NCI-H2196 treated with DMSO at 0.1 percent for 48 hours (cell line): ENCODE data around the gene PLPPR3.

Source experiments
- DNase-seq: peaks from one replicate; lab custom pipeline; 2025; ENCODE audit not compliant: unreplicated experiment; lab: John Stamatoyannopoulos, UW

The PLPPR3 gene, protein sequence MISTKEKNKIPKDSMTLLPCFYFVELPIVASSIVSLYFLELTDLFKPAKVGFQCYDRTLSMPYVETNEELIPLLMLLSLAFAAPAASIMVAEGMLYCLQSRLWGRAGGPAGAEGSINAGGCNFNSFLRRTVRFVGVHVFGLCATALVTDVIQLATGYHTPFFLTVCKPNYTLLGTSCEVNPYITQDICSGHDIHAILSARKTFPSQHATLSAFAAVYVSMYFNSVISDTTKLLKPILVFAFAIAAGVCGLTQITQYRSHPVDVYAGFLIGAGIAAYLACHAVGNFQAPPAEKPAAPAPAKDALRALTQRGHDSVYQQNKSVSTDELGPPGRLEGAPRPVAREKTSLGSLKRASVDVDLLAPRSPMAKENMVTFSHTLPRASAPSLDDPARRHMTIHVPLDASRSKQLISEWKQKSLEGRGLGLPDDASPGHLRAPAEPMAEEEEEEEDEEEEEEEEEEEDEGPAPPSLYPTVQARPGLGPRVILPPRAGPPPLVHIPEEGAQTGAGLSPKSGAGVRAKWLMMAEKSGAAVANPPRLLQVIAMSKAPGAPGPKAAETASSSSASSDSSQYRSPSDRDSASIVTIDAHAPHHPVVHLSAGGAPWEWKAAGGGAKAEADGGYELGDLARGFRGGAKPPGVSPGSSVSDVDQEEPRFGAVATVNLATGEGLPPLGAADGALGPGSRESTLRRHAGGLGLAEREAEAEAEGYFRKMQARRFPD

DNA sequence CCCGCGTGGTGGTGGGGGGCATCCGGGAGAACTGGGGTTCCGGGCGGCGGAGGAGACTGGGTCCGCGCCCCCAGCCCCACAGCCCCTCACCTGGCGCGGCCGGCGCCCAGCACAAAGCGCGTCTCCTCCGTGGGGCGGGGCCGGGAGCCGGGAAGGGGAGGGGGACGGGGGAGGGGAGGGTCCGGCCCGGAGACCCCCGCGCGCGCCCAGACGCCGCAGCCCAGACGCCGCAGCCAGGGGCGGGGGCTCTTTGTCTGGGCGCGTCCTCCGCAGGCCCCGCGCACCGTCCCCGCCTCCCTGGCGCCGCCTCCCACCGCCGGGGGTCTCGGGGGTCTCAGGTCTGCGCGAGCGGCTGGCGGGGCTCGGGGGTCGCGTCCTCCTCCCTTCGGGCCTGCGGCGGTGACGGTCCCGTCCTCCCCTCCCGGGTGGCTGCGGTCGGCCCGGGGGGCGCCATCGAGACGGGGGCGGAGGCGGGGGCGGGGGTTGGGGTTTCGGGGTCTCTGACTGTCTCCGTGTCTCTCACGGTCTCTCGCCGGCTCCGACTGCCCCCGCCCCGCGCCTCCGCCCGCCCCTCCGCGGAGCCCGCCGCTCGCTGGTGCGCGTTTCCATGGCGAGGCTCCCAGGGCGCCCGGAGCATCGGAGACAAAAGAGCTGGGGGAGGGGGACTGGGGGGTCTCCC lies at the start of gene PLPPR3:
Gene PLPPR3 (minus strand): TSS at position 131 of the 679 bp plus-strand sequence. CDS start 396 bp downstream, outside the sequence.
- DNase-seq = no peak

DNA sequence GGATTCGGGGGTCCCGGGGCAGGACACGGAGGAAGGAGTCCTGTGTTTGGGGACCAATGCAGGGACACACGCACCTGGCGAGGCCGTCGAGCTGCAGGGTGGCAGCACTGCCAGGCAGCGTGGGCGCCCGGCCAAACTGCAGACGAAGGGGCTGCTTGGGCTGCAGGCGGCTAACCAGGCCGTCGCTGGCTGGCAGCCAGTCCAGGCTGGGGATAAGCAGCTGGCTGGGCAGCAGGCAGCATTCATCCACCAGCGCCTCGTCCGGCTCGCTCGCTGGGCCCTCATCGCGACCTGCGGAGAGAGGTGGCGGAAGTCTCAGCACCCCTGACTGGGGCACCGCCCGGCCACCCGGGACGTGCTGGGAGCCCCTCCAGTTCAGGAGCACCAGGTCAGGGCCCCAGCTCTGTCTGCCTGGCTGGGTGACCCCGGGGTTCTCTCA lies 49.2 kb upstream of the PLPPR3 start:
- DNase-seq = peak; percentile 71

DNA sequence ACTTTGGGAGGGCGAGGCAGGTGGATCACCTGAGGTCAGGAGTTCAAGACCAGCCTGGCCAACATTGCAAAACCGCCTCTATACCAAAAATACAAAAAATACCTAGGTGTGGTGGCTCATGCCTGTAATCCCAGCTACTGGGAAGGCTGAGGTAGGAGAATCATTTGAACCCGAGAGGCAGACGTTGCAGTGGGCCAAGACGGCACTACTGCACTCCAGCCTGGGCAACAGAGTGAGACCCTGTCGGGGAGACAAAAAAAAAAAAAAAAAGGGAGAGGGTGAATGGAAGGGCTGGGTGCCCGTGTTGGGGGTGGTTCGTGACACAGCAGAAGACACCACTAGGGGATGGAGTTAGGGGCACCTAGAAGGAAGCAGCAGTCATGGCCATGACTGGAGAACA lies 48.6 kb upstream of the PLPPR3 start:
- DNase-seq = no peak

DNA sequence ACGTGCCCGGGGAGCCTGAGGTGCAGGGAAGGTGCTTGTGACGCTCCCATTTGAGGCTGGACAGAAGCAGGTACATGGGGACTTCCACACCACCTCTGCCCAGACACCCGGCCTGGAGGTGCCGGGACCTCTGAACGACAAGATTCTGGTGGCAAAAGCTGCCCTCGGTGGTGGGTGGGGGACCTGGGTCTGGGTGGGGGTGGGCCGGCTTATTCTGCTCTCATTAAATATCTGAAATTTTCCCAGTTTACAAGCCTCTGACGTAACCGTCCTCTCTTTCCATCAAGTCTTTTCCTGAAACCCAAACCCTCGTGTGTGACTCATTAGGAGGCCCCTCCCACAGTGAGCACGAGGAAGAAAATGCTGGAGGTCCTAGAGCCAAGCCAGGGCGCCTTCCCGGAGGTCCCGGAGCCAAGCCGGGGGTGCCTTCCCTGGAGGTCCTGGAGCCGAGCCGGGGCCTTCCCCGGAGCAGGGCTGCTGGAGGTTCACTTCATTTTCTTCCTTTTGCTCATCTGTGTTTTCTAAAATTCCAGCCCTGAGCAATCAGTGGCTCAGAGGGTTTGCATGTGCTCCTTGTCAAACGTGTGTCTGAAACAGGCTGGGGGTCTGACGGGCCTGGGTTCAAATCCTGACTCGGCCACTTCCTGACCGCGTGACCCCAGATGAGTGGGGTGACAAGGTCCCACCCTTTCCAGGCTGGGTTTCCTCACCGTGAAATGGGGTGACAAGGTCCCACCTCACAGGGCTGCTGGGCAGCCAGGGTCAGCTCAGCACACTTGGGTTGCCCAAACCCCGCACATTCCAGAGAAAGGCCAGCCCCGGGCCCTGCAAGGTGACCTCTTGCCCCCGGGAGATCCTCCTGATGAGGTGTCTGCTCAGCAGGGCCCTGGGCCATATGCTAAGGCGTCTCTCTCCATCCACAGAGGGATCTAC lies 47.8 kb upstream of the PLPPR3 start:
- DNase-seq = no peak

DNA sequence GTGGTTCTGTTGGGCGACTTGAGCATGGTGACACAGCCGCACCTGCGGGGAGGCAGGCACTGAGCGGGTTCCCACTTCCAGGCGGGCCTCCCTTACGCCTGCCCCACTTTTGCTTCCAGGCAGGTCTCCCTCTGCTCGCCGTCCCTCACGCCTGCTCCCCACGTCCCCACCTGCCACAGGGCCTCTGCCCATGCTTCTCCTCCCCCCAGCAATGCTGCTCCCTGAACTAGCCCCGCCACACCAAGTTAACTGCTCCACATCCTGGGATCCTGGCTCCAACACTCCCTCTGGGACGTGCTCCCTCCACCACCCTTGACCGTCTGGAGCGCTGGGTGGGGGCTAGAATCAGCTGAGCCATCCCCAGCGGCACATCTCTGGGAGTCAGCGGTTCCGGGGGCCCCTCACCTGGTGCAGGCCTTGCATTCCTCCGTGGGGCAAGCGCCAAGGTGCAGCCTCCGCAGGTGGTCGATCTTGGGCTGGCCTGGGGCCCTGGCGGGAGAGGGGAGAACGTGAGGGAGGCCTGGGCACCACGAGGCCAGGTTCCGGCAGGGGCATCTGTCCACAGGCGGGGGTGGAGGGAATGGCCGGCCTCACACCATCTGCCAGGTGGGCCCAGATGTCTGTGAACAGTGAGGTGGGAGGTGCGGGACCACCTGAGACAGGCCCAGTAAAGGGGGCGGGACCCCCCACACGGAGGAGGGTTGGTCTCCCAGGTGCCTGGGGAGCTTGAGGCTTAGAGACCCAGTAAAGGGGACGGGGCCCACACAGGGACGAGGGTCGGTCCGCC lies 46.9 kb upstream of the PLPPR3 start:
- no peak for DNase-seq

DNA sequence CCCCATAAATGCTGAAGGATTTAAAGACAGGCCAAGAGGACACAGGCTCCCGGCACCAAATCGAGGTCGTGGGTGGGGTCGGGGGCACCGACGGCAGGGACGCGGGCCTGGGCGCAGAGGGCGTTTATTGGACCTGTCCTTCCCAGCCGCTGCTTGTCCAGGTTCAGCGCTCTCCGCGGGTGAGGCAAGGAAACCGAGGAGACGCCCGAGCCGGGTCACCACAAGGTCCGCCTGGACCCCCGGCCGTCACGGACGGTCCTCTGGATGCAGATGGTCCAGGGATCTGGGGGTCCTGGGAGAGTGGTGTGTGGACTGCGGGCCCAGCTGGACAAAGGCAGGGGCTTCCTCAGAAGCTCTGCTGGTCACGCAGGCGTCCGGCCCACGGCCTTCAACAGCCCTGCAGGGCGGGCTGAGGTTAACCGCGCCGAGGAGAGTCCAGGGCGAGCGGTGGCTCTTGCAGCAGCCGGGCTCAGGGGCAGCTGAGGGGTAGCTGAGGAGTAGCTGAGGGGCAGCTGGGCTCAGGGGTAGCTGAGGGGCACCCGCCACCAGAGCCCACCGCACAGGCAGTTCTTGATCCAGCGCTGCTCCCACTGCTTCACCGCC lies 46.2 kb upstream of the PLPPR3 start:
- DNase-seq = no peak

DNA sequence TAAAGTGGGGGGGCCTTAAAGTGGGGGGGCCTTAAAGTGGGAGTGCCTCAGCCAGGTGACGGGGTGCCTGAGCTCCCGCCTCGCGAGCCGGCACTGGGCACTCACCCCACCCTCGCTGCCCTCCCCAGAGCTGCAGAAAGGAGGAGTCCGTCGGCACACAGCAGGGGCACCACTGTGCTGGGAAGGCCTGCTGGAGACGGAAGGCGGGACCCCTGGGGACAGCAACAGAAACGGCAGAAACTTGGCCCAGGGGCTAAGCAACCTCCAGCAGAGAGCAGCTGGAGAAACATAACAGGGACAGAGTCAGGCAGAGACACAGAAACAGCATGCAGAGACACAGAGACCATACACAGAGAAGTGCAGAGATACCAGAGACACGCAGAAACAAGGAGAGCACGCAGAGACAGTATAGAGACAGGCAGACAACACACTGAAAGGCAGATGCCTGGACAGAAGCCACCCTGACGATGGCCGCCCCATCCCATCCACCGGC lies 45.6 kb upstream of the PLPPR3 start:
- no peak for DNase-seq

DNA sequence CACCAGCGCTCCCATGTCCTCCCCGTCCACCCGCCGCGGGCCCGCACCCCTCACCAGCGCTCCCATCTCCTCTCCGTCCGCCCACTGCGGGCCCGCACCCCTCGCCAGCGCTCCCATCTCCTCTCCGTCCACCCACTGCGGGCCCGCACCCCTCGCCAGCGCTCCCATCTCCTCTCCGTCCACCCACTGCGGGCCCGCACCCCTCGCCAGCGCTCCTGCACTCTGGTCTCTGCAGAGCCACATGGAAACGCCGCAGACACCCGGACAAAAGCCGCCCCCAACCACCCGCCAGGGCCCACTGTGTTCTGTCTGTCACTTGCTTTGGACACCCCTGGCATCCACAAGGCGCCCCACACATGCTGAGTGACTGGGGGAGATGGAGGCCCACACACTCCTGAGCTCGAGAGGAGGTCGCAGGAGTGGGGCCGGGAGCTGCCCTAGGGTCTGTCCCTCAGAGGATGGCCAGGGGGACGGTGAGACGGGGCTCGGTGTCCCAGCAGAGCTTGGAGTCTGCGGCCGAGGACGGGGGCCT lies 45.1 kb upstream of the PLPPR3 start:
- no peak for DNase-seq

DNA sequence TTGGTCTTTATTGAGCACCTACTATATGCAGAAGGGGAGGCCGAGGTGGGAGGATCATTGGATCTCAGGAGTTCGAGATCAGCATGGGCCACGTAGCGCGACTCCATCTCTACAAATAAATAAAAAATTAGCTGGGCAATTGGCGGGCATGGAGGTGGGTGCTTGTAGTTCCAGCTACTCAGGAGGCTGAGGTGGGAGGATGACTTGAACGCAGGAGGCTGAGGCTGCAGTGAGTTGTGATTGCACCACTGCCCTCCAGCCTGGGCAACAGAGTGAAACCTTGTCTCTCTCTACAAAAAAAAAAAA lies 41.5 kb upstream of the PLPPR3 start:
- DNase-seq = no peak

DNA sequence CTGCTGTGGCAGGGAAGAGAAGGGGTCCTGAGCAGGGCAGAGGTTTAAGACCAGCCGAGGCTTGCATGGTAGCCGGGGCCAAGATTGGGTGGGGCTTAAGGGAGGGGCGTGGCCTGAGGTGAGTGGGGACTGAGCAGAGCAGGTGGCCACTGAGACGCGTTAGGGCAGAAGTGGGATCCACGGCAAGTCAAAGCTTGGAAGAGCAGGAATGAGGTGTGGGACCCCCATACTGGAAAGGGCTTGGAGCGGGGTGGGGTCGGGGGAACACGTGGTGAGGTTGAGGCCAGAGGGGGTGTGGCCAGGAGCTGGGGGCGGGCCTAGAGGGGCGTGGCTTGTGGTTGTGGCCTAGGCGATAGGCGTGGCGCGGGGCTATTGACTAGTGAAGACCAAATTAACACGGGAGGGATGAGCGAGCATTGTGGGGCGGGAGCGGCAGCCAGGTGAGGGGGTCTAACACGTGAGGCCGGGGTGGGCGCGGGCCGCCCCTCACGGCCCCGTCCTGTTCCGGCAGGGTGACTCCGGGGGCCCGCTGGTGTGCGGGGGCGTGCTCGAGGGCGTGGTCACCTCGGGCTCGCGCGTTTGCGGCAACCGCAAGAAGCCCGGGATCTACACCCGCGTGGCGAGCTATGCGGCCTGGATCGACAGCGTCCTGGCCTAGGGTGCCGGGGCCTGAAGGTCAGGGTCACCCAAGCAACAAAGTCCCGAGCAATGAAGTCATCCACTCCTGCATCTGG lies 41.0 kb upstream of the PLPPR3 start:
- no peak for DNase-seq

DNA sequence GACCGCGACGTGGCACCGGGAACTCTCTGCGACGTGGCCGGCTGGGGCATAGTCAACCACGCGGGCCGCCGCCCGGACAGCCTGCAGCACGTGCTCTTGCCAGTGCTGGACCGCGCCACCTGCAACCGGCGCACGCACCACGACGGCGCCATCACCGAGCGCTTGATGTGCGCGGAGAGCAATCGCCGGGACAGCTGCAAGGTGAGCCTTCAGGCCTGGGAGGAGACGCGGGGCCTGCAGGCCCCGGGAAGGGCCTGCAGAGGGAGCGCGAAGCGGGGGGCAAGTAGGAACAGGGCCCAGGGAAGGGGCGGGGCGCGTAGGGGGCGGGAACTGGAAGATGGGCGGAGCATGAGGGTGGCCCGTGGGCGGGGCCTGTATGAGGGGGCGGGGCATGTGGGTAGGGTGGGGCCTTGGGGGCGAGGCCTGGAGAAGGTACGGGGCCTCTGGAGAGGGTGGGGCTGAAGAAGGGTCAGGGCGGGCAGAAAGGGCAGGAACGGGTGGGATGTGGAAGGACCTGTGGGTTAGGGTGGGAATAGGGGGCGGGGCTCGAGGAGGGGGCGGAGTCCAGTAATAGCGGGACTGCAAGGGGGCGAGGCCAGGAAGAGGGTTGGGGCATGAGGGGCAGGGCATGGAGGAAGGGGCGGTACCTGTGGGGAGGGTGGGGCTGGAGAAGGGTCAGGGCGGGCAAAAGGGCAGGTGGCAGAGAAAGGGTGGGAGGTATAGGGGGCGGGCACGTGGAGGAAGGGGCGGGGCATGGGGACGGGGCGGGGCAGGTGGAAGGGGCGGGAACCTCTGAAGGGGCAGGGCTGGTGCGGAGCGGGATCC lies 40.2 kb upstream of the PLPPR3 start:
- DNase-seq = peak; percentile 62

DNA sequence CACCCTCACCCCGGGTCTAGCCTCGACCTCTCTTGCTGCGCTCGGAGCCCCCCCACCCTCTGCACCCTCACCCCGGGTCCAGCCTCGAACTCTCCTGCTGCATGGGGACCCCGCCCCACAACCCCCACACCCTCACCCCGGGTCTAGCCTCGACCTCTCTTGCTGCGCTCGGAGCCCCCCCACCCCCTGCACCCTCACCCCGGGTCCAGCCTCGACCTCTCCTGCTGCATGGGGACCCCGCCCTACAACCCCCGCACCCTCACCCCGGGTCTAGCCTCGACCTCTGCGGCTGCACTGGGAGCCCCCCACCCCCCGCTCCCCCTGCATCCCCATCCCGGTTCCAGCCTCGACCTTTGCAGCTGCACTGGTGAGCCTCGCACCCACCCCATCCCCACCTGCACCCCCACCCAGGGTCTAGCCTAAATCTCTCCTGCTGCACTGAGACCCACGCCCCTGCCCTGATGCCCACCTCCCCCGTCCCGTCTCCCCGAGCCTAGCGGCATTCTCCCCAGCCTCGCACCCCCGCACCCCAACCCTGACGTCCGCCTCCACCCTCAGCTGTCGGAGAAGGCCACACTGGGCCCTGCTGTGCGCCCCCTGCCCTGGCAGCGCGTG lies 39.5 kb upstream of the PLPPR3 start:
- no peak for DNase-seq

DNA sequence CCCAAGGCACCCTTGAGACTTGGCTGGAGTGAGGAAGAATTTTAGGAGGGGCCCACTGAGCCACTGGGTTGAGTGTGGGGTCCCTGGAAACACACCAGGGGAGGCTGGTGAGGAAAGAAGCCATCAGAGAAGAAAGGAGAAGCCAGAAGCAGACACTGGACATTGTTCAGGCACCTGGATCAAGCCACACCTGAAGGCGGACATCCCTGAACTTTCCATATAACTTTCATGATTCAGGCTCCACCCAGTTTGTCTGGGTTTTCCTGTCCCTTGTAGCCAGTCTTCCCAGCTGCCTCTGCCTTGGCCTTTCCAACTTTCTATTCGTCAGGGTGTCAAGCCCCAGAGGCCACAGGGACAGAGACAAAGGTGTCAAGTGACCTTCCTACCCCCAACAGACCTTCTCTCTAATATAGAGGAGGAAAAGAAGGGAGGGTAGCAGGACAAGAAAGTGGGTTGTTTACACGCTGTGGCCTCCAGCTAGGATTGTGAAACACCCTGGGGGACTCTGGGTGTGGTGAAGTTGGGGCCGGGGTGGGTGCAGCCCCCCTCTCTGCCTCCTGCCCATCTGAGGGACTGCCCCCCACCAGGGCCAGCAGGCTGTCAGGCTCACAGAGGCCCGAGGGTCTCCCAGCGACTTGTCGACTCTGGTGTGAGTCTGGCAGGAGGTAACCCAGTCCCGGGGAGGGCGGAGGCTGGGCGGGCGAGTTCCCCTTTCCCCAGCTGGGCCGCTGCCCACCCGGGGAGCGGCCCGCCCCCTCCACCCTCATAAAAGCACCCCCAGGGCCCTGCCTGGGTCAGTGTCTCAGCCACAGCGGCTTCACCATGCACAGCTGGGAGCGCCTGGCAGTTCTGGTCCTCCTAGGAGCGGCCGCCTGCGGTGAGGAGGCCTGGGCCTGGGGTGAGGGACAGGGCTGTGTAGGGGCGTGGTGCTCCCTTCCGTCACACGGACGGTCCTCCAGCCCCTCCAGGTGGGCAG lies 37.4 kb upstream of the PLPPR3 start, which contains the start of gene CFD:
Gene CFD (plus strand): TSS at position 797 of the 976 bp plus-strand sequence. CDS start 26 bp downstream, at position 823.
- DNase-seq = no peak

DNA sequence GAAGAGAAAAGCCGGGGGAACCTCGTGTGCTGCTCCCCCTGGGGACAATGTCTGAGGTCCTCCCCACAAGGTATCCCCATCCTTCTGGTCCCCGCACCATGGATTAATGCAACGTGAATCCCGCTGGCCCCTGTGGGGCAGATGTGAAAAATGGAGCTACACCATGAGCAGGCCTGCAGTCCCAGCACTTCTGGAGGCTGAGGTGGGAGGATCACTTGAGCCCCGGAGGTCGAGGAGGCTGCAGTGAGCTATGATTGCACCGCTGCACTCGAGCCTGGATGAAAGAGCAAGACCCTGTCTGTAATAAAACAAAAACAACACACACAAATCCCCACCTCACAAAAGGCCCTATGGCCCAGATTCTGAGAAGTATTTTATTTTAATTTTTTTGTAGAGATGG lies 36.5 kb upstream of the PLPPR3 start:
- DNase-seq = no peak

DNA sequence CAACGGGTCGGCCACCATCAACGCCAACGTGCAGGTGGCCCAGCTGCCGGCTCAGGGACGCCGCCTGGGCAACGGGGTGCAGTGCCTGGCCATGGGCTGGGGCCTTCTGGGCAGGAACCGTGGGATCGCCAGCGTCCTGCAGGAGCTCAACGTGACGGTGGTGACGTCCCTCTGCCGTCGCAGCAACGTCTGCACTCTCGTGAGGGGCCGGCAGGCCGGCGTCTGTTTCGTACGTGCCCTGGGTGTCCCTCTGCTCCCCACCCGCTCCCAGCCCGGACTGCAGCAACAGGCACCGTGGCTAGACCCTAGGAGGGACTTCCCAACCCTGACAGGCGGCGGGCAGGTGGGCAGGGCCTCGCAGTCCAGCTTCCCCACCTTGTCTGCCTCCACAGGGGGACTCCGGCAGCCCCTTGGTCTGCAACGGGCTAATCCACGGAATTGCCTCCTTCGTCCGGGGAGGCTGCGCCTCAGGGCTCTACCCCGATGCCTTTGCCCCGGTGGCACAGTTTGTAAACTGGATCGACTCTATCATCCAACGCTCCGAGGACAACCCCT lies 33.9 kb upstream of the PLPPR3 start:
- no peak for DNase-seq

DNA sequence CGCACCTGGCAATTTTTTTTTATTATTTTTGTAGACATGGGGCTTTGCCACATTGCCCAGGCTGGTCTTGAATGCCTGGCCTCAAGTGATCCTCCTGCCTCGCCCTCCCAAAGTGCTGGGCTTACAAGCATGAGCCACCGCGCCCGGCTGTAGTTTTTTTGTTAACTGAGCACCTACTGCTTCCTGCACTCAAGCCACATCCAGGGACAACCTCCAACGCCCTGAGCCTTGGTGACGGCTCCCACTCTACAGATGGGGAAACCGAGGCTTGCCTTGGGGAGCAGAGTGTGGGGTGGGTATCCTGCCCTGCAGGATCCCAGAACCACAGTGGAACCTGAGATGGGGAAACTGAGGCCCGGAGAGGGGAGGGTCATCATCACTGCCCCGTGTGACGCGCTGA lies 33.4 kb upstream of the PLPPR3 start:
- DNase-seq = no peak
